GM19351 (cell line): ENCODE results near the gene ZNF319.
A peak's percentile ranks its signal among the peaks of the same experiment; 100 is the strongest.

Source experiments
- ATAC-seq: cut with Tn5 transposase; IDR thresholded peaks from one replicate; pipeline ENCODE4 v1.9.1; 2021; ENCODE audit warnings: mild to moderate bottlenecking, moderate library complexity; ENCODE audit not compliant: unreplicated experiment

ZNF319 gene

GRCh38 chr16:58037365-58038057 is 37.0 kb upstream of the ZNF319 start:
- no peak for ATAC-seq

GRCh38 chr16:58036943-58037342 is 36.5 kb upstream of the ZNF319 start:
- ATAC-seq, result no peak

- no peak for ATAC-seq
Measured at GRCh38 chr16:58035356-58036170, 35.1 kb upstream of the ZNF319 start.

DNA sequence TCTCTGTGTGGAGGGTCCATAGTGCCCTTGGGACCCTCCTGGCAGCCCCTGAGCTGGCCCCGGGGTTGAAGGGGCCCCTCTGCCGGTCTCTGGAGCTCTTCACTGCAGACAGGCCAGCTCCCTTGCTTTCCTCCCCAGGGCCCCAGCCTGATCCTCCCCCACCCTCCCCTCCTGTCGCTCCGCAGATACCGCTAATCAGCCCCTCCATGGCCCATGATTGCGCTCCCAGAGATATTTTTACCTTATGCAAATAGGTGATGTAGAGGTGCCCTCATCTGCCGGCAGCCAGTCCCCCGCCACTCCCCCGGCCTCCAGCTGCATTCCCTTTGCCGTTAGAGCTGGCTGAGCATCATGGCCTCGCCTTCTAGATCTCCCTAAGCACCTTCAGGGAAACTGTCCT is 34.3 kb upstream of the ZNF319 start:
- no peak for ATAC-seq

DNA sequence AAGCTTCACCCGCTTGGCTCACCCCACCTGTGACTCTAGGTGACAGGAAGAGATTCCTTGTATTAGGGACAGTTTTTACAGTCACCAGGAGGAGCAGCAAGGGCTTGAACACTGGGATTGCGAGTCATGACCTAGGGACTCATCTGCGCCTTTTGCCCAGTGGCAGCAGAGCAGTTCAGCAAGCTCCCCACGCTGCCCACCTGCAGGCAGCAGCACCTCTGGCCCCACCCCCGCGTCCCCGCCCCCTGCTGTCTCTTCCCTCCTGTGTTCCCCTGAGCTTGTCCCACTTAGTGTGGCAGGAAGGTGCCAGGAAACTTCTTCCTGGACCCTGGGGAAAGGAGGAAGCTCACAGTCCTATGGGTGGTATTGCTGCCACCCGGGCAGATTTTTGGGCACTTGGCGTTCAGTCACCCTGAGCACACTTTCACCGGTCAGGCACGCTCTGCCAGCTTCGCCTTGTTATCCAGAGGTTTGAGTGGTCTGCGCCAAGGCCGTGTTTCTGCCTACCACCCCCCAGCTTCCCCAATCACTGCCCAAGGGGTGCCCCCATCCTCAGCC is 33.7 kb upstream of the ZNF319 start:
- ATAC-seq, result no peak

DNA sequence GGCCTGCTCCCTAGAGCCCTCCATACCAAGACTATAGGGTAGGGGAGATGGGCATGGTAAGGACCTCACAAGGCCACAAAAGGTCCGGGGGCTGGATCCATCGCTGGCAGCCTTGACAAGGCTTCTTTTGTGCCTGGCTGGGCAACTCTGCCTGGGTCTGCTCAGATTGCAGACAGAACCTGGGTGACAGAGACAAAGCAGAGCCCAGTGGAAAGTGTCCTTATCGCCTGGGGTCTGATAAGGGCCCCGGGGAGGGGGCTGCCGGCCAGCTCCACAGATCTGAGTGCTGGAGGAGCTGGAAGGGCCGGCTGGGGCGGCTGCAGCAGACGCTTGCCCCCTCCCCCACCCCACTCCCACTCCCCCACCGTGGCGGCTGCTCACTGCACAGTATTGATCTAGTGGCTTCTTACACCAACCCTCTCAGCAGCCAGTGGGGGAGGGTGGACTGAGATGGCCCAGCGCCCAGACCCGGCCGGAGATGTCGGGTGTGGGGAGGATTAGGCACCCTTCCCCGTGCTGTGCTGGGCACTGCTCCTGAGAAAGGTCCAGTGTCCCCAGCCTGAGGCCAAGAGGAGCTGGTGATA is 32.3 kb upstream of the ZNF319 start:
- no peak for ATAC-seq

GRCh38 chr16:58031016-58031800 is 30.7 kb upstream of the ZNF319 start:
- ATAC-seq, result no peak

- ATAC-seq, result no peak
Measured at GRCh38 chr16:58030136-58030840, 29.8 kb upstream of the ZNF319 start.

GRCh38 chr16:58029410-58029809 is 28.9 kb upstream of the ZNF319 start:
- no peak for ATAC-seq

GRCh38 chr16:58028541-58029070 is 28.1 kb upstream of the ZNF319 start:
- no peak for ATAC-seq

DNA sequence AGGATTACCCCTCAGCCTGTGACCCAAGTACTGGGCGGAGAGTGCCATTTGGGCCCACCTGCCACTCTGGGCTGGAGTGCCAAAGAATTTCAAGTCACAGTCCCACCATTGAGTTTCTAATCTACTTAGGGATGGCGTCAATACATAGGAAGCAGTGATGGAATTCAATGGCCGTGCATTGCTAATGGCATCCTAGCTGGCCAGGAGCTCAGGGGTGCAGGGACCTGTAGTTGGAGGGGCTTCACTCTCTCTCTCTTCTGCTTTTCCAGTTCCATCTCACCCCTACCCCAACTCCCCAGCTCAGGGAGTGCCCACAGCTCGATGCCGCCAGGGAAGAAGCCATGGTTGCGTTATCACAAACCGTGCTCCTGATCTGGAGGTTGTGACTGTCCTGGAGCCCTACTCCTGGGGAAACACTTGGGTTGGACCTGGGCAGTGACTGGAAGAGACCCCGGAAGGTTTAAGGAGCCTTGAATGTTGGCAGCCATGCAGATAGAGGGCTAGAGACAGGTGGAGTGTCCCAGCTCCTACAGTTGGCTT is 27.5 kb upstream of the ZNF319 start:
- no peak for ATAC-seq

DNA sequence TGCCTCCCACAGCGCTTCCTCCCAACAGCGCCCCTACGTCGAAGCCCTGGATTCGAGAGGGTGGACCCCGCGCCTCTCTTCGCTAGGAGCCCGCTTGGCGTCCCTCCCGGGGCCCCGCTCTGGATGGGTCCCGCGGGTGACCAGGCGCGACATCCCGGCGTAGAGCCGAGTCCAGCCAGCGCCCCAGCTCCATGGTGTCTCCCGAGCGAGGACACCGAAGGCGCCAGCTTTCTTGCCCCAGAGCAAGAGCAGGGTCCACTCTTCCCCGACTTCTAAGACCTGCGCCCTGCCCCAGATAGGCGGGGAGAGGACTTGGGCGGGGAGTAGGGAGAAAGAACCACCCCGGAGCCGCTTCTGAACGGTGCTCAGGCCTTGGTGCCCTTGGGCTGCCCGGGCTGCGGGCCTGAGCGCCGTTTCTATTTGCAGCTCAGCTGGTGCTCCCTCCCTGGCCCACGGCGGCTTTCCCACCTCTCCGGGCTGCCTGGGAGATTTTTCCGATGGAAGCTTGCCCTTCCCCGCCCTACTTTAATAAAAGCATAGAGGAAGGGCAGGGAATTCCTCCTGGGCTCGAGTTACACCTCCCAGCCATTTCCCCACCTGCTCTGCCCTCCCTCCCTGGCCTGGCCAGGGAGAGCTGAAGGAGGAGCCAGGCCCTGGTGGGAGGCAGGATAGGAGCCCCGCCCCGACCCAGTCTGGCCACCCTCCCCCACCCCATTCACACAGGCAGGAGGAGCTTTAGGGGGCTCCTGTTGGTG is 26.9 kb upstream of the ZNF319 start:
- no peak for ATAC-seq

DNA sequence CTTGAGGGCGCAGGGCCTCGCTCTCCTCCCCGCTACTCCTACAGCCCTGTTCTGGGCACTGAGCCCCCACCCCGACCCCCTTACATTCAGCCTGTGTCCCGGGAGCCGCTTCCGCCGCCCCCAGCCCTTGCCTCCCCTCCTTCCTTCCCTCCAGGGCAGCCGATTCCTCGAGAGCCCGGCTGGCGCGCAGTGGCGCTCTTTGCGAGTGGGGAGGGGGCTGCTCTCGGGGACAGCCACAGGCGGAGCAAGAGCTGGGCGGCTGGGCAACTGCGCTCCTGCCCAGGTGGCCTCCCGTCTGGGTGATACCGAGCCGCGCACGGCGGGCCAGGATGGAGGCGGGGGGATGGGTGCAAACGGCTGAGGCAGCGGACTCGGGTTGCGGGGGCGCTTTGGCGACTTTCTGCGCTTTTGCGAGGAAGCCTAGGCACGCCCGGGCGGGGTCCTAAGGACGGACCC is 26.3 kb upstream of the ZNF319 start:
- ATAC-seq, result no peak

DNA sequence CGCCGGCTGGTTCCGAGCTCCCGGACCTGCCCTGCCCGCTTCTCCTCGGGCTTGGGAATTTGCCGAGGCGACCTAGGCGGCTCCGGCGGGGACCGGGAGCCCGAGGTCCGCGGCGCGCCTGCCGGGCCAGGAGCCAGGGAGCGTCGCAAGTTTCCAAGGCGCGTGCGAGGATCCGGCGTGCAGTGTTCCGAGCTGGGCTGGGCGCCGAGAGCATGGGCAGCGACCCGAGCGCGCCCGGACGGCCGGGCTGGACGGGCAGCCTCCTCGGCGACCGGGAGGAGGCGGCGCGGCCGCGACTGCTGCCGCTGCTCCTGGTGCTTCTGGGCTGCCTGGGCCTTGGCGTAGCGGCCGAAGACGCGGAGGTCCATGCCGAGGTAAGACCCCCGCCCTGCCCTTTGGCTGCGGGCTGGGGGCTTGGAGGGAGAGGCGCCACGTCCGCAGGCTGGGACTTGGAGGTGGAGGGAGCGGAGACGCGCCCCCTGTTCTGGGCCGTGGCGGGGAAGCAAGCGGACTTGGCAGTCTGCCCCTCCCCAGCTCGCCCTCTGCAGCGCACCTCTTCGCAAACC is 25.8 kb upstream of the ZNF319 start:
- no peak for ATAC-seq

GRCh38 chr16:58025351-58026138 is 25.1 kb upstream of the ZNF319 start, which contains the start of gene MMP15:
Gene MMP15 (plus strand): TSS chr16:58025754. CDS start chr16:58026351, 597 bp downstream.
- peak; percentile 60 for ATAC-seq

DNA sequence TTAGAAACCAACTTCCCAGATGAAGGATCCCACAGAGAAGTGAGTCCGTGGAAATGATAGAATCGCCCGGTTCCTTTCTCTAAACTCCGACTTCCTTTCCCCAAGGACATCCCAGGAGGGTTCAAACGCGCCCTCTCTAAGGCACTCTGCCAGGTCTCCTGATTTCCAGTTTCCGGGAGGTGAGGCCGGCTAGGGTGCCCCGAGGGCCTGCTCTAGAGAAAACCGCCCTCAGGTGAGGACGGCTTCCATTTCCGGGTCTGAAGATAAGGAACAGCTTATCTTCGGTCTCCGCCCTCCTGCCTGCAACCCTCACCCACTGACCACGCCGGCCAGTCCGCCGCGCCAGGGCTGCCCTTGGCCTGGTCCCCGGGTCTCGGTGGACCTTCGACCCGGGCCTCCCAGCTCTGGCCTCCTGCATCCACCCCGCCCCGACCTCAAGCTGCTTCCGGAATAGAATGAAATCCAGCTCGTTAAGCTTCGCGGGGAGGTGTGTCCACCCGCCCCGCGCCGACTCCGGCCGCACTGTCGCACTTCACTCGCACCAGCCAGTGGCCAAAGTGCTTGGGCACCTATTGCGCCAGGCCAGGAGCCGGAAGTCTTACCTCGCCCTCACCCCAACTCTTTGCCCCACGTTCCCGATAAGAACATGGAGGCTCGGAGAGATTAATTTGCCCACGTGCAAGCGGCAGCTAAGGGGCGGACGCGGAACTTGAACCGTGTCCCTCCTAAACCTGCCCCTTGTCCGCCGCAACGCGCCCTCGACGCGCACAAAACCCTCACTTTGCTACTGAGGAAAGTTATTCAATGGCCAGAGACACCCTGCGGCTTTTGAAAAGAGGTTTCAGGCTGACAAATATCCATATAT is 24.2 kb upstream of the ZNF319 start:
- ATAC-seq, result no peak
